OCI-LY7 (cell line): ENCODE data around the gene METTL17.

Experiments used
- CTCF ChIP-seq: fragments of 200-600 bp; sonication (generic); conservative IDR thresholded peaks from 2 replicates; pipeline ENCODE4 v1.5.1; 2014; ENCODE audit warnings: mild to moderate bottlenecking, antibody characterized with exemption, low read length, moderate library complexity, mixed read lengths
- EZH2phosphoT487 ChIP-seq: fragments of 200-600 bp; sonication (generic); IDR thresholded peaks from 2 replicates; pipeline ENCODE4 v1.6.1; 2018; ENCODE audit warnings: low read depth, borderline replicate concordance, mild to moderate bottlenecking, mixed run types, antibody characterized with exemption, low read length, moderate library complexity, mixed read lengths

- TF ChIP-seq CTCF (no peak), EZH2phosphoT487 (no peak)
These were observed 11.1 kb upstream of the METTL17 start for GRCh38 chr14:20978687-20979086.
